HFFc6 (cell line): ENCODE results near the gene GRIN2A. TPM values are rescaled to one million over a fixed set of nuclear protein-coding genes. Genes with fewer than 3 reads are reported as not detected.

Source experiments
- DNase-seq: peaks from one replicate; pipeline ENCODE4 v3.0.0-alpha.2; 2018
- H3K27ac Mint-ChIP-seq: 2 replicates; pipeline ENCODE4 v1.8.0; 2020; ENCODE audit warnings: mild to moderate bottlenecking, mixed read lengths
- H3K27me3 Mint-ChIP-seq: 2 replicates; pipeline ENCODE4 v1.8.0; 2021; ENCODE audit warnings: mild to moderate bottlenecking, moderate library complexity, mixed read lengths; ENCODE audit not compliant: insufficient read depth
- H3K36me3 Mint-ChIP-seq: 2 replicates; pipeline ENCODE4 v1.8.0; 2021; ENCODE audit warnings: low read depth, mixed read lengths
- H3K4me1 Mint-ChIP-seq: 2 replicates; pipeline ENCODE4 v1.8.0; 2020; ENCODE audit warnings: low read depth, mixed read lengths
- H3K4me3 Mint-ChIP-seq: 2 replicates; pipeline ENCODE4 v1.8.0; 2020; ENCODE audit warnings: mild to moderate bottlenecking, moderate library complexity, mixed read lengths
- H3K9me3 Mint-ChIP-seq: 2 replicates; pipeline ENCODE4 v1.8.0; 2020; ENCODE audit warnings: mild to moderate bottlenecking, mixed read lengths
- CTCF ChIP-seq: fragments of 200-600 bp; sonication (generic); IDR thresholded peaks from 2 replicates; pipeline ENCODE4 v1.5.0; 2021; ENCODE audit warnings: antibody characterized with exemption, mild to moderate bottlenecking
- total RNA-seq, 6 experiments: library from RNA; stranded (reverse); fragmentation: NEBNext Ultra II Directional; extraction: Animal tissue kit (Norgen Biotek cat#: 25700); gene quantifications; 2 replicates in 1 of 6; 3 replicates in 5 of 6; pipeline ENCODE4 v1.2.3, GENCODE V29; 2021

Gene GRIN2A
- total RNA-seq, 6 experiments from 2014 or later: 0.02 to 0.18 (median 0.08) TPM; not detected in 1

- no peak for DNase-seq
- Mint-ChIP-seq H3K27me3 (no peaks in the 10 kb centered on the region), H3K9me3 (peaks cover 1% of the 10 kb centered on the region), H3K36me3 (no peaks in the 10 kb centered on the region), H3K4me1 (no peaks in the 10 kb centered on the region), H3K4me3 (no peak overlapping the region), H3K27ac (no peak overlapping the region)
- TF ChIP-seq CTCF: no peak
Measured at GRCh38 chr16:9908613-9909012, 273.6 kb downstream of the GRIN2A start.

GRCh38 chr16:9907752-9908151, 274.5 kb downstream of the GRIN2A start:
- no peak for TF ChIP-seq CTCF
- H3K27ac Mint-ChIP-seq: no peak overlapping the region
- H3K9me3 Mint-ChIP-seq: peaks cover 4% of the 10 kb centered on the region
- no peak for DNase-seq
- no peaks in the 10 kb centered on the region for H3K27me3 Mint-ChIP-seq
- no peaks in the 10 kb centered on the region for H3K36me3 Mint-ChIP-seq
- no peak overlapping the region for H3K4me3 Mint-ChIP-seq
- no peaks in the 10 kb centered on the region for H3K4me1 Mint-ChIP-seq

- Mint-ChIP-seq H3K27me3 (no peaks in the 10 kb centered on the region), H3K27ac (no peak overlapping the region), H3K4me3 (no peak overlapping the region), H3K36me3 (no peaks in the 10 kb centered on the region), H3K4me1 (no peaks in the 10 kb centered on the region), H3K9me3 (peaks cover 4% of the 10 kb centered on the region)
- TF ChIP-seq CTCF: no peak
- no peak for DNase-seq
Measured at GRCh38 chr16:9906218-9906617, 276.0 kb downstream of the GRIN2A start.

GRCh38 chr16:9904526-9904925, 277.7 kb downstream of the GRIN2A start:
- DNase-seq: no peak
- H3K4me1 Mint-ChIP-seq: no peaks in the 10 kb centered on the region
- no peak overlapping the region for H3K27ac Mint-ChIP-seq
- no peaks in the 10 kb centered on the region for H3K36me3 Mint-ChIP-seq
- H3K4me3 Mint-ChIP-seq: no peak overlapping the region
- H3K27me3 Mint-ChIP-seq: no peaks in the 10 kb centered on the region
- peaks cover 4% of the 10 kb centered on the region; the same call in 1 of the 2 replicates for H3K9me3 Mint-ChIP-seq
- no peak for TF ChIP-seq CTCF

DNA sequence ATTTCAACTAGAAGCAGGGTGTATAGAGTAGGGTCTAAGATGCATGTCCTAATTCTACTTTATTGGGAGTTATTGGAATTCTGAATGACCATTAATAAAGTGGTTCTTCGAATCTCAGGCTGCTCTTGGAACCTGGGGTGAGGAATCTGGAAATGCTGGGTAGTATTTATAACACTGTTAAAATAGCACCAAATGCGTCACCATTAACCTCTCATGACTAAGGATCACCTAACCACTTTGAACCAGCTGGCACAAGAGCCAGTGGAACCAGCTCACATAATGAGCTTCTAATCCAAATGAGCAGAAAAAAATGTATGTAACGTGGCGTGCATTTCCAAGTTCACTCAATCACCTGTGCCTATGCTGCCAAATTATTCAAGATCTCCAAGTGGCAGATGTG, 281.7 kb downstream of the GRIN2A start:
- TF ChIP-seq CTCF: no peak
- Mint-ChIP-seq H3K4me3 (no peak overlapping the region), H3K9me3 (0 out of 2 replicates have a peak, but pooled peaks cover 4% of the 10 kb centered on the region), H3K27ac (no peak overlapping the region), H3K4me1 (no peaks in the 10 kb centered on the region), H3K36me3 (no peaks in the 10 kb centered on the region), H3K27me3 (no peaks in the 10 kb centered on the region)
- DNase-seq: no peak

- H3K4me1 Mint-ChIP-seq: no peaks in the 10 kb centered on the region
- no peak for TF ChIP-seq CTCF
- H3K9me3 Mint-ChIP-seq: peaks cover 2% of the 10 kb centered on the region; the same call in 1 of the 2 replicates
- H3K27ac Mint-ChIP-seq: no peak overlapping the region
- no peak overlapping the region for H3K4me3 Mint-ChIP-seq
- DNase-seq: no peak
- H3K36me3 Mint-ChIP-seq: no peaks in the 10 kb centered on the region
- H3K27me3 Mint-ChIP-seq: no peaks in the 10 kb centered on the region
Measured at GRCh38 chr16:9898555-9898954, 283.7 kb downstream of the GRIN2A start.
